ENCODE measurements around the gene CATSPER2.
"Not testable (repeated sequence)": the region's sequence is repeated elsewhere in the genome, so short reads cannot be mapped to it uniquely, and the experiment has no call there.

- not testable (repeated sequence) for TF ChIP-seq POLR2A, CTCF (IDR thresholded peaks at IDR 0.05)
Observed at GRCh38 chr15:43600200-43600599, 48.4 kb downstream of the CATSPER2 start.

All from uterus (tissue), 2 donors.